Naive thymus-derived CD4-positive, alpha-beta T cell (primary cell): ENCODE results near the gene PDGFRB. TPM values are rescaled to one million over a fixed set of nuclear protein-coding genes. Genes with fewer than 3 reads are reported as not detected.
A peak's percentile ranks its signal among the peaks of the same experiment; 100 is the strongest.

ENCODE experiments used
- ATAC-seq: fragments of 150-1000 bp; cut with Tn5 transposase; 2 replicates; pipeline ENCODE4 v1.10.0; 2021; ENCODE audit warnings: mild to moderate bottlenecking, moderate library complexity
- CTCF ChIA-PET: fragments of 350-600 bp; sonication (Branson Sonifier 250); formaldehyde crosslinking; loops from one replicate; lab custom pipeline; 2021; ENCODE audit warnings: antibody characterized with exemption; lab: Charles Lee
- POLR2A ChIA-PET: fragments of 350-600 bp; sonication (Branson Sonifier 250); formaldehyde crosslinking; loops from one replicate; lab custom pipeline; 2021; ENCODE audit warnings: antibody characterized with exemption, inconsistent platforms; lab: Charles Lee
- DNase-seq, 9 donors: peaks; one replicate each; pipeline versions ENCODE4 v3.0.0 to v3.0.0-alpha.2; 2020 to 2022; ENCODE audit warnings: mixed read lengths in 1 of 9
- H3K27ac ChIP-seq: one replicate; pipeline ENCODE4 v1.7.0; 2013; ENCODE audit warnings: mild to moderate bottlenecking, low read depth, low read length, moderate library complexity
- H3K27me3 ChIP-seq, 2 donors: one replicate each; pipeline ENCODE4 v1.7.0; 2013; ENCODE audit warnings: low read length in 2 of 2, mild to moderate bottlenecking in 2 of 2, moderate library complexity in 2 of 2; ENCODE audit not compliant: control insufficient read depth in 2 of 2, insufficient read depth in 2 of 2
- H3K36me3 ChIP-seq, 3 experiments: 1 replicate in 2 of 3; 2 replicates in 1 of 3; pipeline ENCODE4 v1.7.0; 2013; ENCODE audit warnings: low read length in 3 of 3, mild to moderate bottlenecking in 3 of 3, moderate library complexity in 1 of 3; ENCODE audit not compliant: insufficient read depth in 3 of 3, control insufficient read depth in 2 of 3
- H3K4me1 ChIP-seq, 2 donors: one replicate each; pipeline ENCODE4 v1.7.0; 2013; ENCODE audit warnings: low read length in 2 of 2, mild to moderate bottlenecking in 2 of 2, moderate library complexity in 1 of 2; ENCODE audit not compliant: control insufficient read depth in 2 of 2, insufficient read depth in 2 of 2
- H3K4me3 ChIP-seq: 2 replicates; pipeline ENCODE4 v1.7.0; 2013; ENCODE audit warnings: mild to moderate bottlenecking, low read length
- H3K9me3 ChIP-seq, 3 experiments: 1 replicate in 2 of 3; 2 replicates in 1 of 3; pipeline ENCODE4 v1.7.0; 2013; ENCODE audit warnings: low read length in 3 of 3; ENCODE audit not compliant: control insufficient read depth in 2 of 3
- H3K27ac Mint-ChIP-seq, 9 donors: one replicate each; pipeline ENCODE4 v1.8.0; 2020 to 2022; ENCODE audit warnings: mixed read lengths in 9 of 9, mild to moderate bottlenecking in 8 of 9, moderate library complexity in 5 of 9, inconsistent platforms in 2 of 9
- H3K27me3 Mint-ChIP-seq, 5 donors: one replicate each; pipeline ENCODE4 v1.8.0; 2021 to 2022; ENCODE audit warnings: mixed read lengths in 5 of 5, mild to moderate bottlenecking in 1 of 5
- H3K36me3 Mint-ChIP-seq, 5 donors: one replicate each; pipeline ENCODE4 v1.8.0; 2020 to 2022; ENCODE audit warnings: mixed read lengths in 5 of 5, mild to moderate bottlenecking in 3 of 5, inconsistent platforms in 1 of 5
- H3K4me1 Mint-ChIP-seq, 7 donors: one replicate each; pipeline ENCODE4 v1.8.0; 2020 to 2022; ENCODE audit warnings: mixed read lengths in 7 of 7, mild to moderate bottlenecking in 3 of 7, inconsistent platforms in 1 of 7
- H3K4me3 Mint-ChIP-seq, 10 donors: one replicate each; pipeline ENCODE4 v1.8.0; 2020 to 2022; ENCODE audit warnings: mild to moderate bottlenecking in 10 of 10, mixed read lengths in 10 of 10, moderate library complexity in 6 of 10, inconsistent platforms in 2 of 10
- H3K9me3 Mint-ChIP-seq, 11 donors: one replicate each; pipeline ENCODE4 v1.8.0; 2020 to 2022; ENCODE audit warnings: mixed read lengths in 11 of 11, mild to moderate bottlenecking in 4 of 11, inconsistent platforms in 1 of 11, moderate library complexity in 1 of 11
- intact Hi-C, 2 donors: fragments of 100-400 bp; cut with micrococcal nuclease; formaldehyde crosslinking; loops; one replicate each; pipeline ENCODE4 v1.15.1; 2023
- polyA plus RNA-seq, 2 donors: library from polyadenylated mRNA; unstranded; fragments of 300-500 nt; fragmentation: Illumina TruSeq; gene quantifications; one replicate each; pipeline ENCODE4 v1.2.3, GENCODE V29; 2021
- total RNA-seq, 6 experiments: library from RNA in 5 of 6; stranded (reverse) in 5 of 6; gene quantifications; 1 replicate in 5 of 6; 2 replicates in 1 of 6; pipeline ENCODE4 v1.2.3 and lab custom pipeline; 2021 to 2026

Gene PDGFRB
- total and polyA plus RNA-seq, 7 experiments from 2014 or later: 0.37 to 8.5 (median 2.9) TPM; not detected in 3

GRCh38 chr5:150143350-150144245 is 12.0 kb downstream of the PDGFRB start:
- intact Hi-C loops: no loop called here
- Mint-ChIP-seq H3K4me1 (peaks cover 0 to 12% (median 4%) of the 10 kb centered on the region in 7 donors), H3K27me3 (no peaks in the 10 kb centered on the region), H3K27ac (no peak overlapping the region), H3K36me3 (peaks cover 0 to 5% (median 0%) of the 10 kb centered on the region in 5 donors), H3K4me3 (no peak overlapping the region), H3K9me3 (no peaks in the 10 kb centered on the region)
- Histone ChIP-seq H3K4me3 (no peak overlapping the region), H3K9me3 (no peaks in the 10 kb centered on the region), H3K36me3 (no peaks in the 10 kb centered on the region), H3K27me3 (no peaks in the 10 kb centered on the region), H3K4me1 (no peaks in the 10 kb centered on the region), H3K27ac (no peak overlapping the region)
- CTCF ChIA-PET: no interaction called here
- ATAC-seq (peak; percentile 8), DNase-seq (no peak)
- POLR2A ChIA-PET: no interaction called here

GRCh38 chr5:150142959-150143349 is 12.7 kb downstream of the PDGFRB start:
- H3K4me1 Mint-ChIP-seq: peaks cover 0 to 12% (median 4%) of the 10 kb centered on the region in 7 donors
- DNase-seq (no peak), ATAC-seq (peak; percentile 79)
- CTCF ChIA-PET: no interaction called here
- H3K9me3 Mint-ChIP-seq: no peaks in the 10 kb centered on the region
- no peak overlapping the region for H3K4me3 ChIP-seq
- H3K4me3 Mint-ChIP-seq: no peak overlapping the region
- intact Hi-C loops: no loop called here
- no peaks in the 10 kb centered on the region for H3K27me3 ChIP-seq
- no peaks in the 10 kb centered on the region for H3K4me1 ChIP-seq
- no peaks in the 10 kb centered on the region for H3K36me3 ChIP-seq
- peaks cover 0 to 1% (median 0%) of the 10 kb centered on the region in 5 donors for H3K36me3 Mint-ChIP-seq
- POLR2A ChIA-PET: no interaction called here
- H3K27me3 Mint-ChIP-seq: no peaks in the 10 kb centered on the region
- H3K27ac Mint-ChIP-seq: no peak overlapping the region
- H3K9me3 ChIP-seq: no peaks in the 10 kb centered on the region
- no peak overlapping the region for H3K27ac ChIP-seq

DNA sequence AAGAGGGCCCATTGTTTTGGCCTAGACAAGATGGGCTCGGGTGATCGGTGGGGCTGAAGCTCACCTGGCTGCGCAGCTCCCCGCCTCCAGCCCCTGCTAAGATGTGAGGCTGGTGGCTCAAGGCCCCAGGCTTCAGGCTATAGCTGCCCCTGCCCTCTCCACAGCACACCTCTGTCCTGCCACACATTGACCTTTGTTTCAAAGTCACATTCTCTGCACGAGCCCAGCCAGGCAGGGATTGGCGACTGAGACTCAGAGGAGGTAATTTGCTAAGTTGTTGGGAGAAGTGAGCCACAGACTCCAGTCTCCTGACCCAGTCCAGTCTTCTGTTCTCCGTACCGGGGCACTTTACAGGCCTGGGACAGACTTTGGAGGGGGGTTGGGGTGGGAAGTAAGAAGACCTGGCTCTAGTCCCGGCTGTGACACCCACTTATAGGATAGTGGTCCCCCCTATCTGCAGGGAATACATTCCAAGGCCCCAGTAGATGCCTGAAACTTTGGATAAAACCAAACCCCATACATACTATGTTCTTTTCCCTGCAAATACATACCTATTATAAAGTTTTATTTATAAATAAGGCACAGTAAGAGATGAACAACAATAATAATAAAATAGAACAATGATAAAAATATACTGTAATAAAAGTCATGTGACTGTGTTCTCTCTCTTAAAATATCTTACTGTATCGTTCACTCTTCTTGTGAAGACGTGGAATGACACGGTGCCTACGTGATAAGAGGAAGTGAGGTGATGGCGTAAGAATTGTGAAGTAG is 13.3 kb downstream of the PDGFRB start:
- POLR2A ChIA-PET: no interaction called here
- Histone ChIP-seq H3K9me3 (no peaks in the 10 kb centered on the region), H3K4me1 (no peaks in the 10 kb centered on the region), H3K36me3 (no peaks in the 10 kb centered on the region), H3K27ac (no peak overlapping the region), H3K27me3 (no peaks in the 10 kb centered on the region), H3K4me3 (no peak overlapping the region)
- no peaks in the 10 kb centered on the region for H3K27me3 Mint-ChIP-seq
- no peaks in the 10 kb centered on the region for H3K36me3 Mint-ChIP-seq
- no peak for DNase-seq
- intact Hi-C loops: no loop called here
- no peak overlapping the region for H3K4me3 Mint-ChIP-seq
- H3K9me3 Mint-ChIP-seq: no peaks in the 10 kb centered on the region
- no peak for ATAC-seq
- CTCF ChIA-PET: no interaction called here
- H3K4me1 Mint-ChIP-seq: peaks cover 0 to 12% (median 4%) of the 10 kb centered on the region in 7 donors
- no peak overlapping the region for H3K27ac Mint-ChIP-seq

GRCh38 chr5:150141544-150142184 is 14.0 kb downstream of the PDGFRB start:
- H3K27ac Mint-ChIP-seq: no peak overlapping the region
- POLR2A ChIA-PET: no interaction called here
- intact Hi-C loops: no loop called here

GRCh38 chr5:150140830-150141229 is 14.8 kb downstream of the PDGFRB start:
- intact Hi-C loops: no loop called here
- ChIA-PET CTCF (no interaction called here), POLR2A (no interaction called here)
- peaks cover 0 to 12% (median 4%) of the 10 kb centered on the region in 7 donors for H3K4me1 Mint-ChIP-seq
- H3K36me3 Mint-ChIP-seq: no peaks in the 10 kb centered on the region
- DNase-seq: no peak
- no peaks in the 10 kb centered on the region for H3K27me3 Mint-ChIP-seq
- H3K4me1 ChIP-seq: no peaks in the 10 kb centered on the region
- no peak overlapping the region for H3K27ac ChIP-seq
- no peak overlapping the region for H3K4me3 ChIP-seq
- H3K36me3 ChIP-seq: no peaks in the 10 kb centered on the region
- H3K27ac Mint-ChIP-seq: no peak overlapping the region
- no peak for ATAC-seq
- no peak overlapping the region for H3K4me3 Mint-ChIP-seq
- no peaks in the 10 kb centered on the region for H3K9me3 ChIP-seq
- no peaks in the 10 kb centered on the region for H3K27me3 ChIP-seq
- H3K9me3 Mint-ChIP-seq: no peaks in the 10 kb centered on the region

More at GRCh38 chr5:150141544-150142184, 14.0 kb downstream of the PDGFRB start:
- Histone ChIP-seq H3K27ac (no peak overlapping the region), H3K36me3 (no peaks in the 10 kb centered on the region), H3K4me1 (no peaks in the 10 kb centered on the region), H3K27me3 (no peaks in the 10 kb centered on the region), H3K9me3 (no peaks in the 10 kb centered on the region), H3K4me3 (no peak overlapping the region)
- ATAC-seq: no peak
- no peaks in the 10 kb centered on the region for H3K36me3 Mint-ChIP-seq
- H3K4me1 Mint-ChIP-seq: peaks cover 0 to 12% (median 4%) of the 10 kb centered on the region in 7 donors
- H3K4me3 Mint-ChIP-seq: no peak overlapping the region
- CTCF ChIA-PET: no interaction called here
- no peaks in the 10 kb centered on the region for H3K27me3 Mint-ChIP-seq
- no peaks in the 10 kb centered on the region for H3K9me3 Mint-ChIP-seq
- DNase-seq: no peak

DNA sequence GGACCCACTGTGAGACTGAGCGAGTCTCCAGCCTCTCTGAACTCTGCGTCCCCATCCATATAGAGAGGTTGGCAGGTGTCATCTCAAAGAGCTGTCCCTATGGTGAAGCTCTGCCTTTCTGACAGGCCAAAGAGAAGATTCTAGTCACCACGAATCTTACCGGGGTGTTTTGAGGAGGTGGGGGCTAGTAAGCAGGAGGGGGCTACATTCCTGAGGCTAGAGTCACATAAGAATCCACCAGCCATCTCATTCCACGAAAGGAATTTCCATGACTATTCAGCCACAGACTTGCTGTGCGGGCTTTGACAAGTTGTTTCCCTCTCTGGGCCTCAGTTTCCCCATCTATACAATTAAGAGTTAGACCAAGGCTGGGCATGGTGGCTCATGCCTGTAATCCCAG is 16.3 kb downstream of the PDGFRB start:
- DNase-seq: no peak
- H3K9me3 Mint-ChIP-seq: no peaks in the 10 kb centered on the region
- H3K36me3 Mint-ChIP-seq: no peaks in the 10 kb centered on the region
- Histone ChIP-seq H3K36me3 (no peaks in the 10 kb centered on the region), H3K4me3 (no peak overlapping the region), H3K27me3 (no peaks in the 10 kb centered on the region), H3K27ac (no peak overlapping the region), H3K4me1 (no peaks in the 10 kb centered on the region), H3K9me3 (no peaks in the 10 kb centered on the region)
- no peaks in the 10 kb centered on the region for H3K27me3 Mint-ChIP-seq
- CTCF ChIA-PET: no interaction called here
- peaks cover 0 to 11% (median 0%) of the 10 kb centered on the region in 7 donors for H3K4me1 Mint-ChIP-seq
- ATAC-seq: no peak
- POLR2A ChIA-PET: no interaction called here
- peak overlapping the region in 1 of 9 donors; percentile 51 for H3K27ac Mint-ChIP-seq
- no peak overlapping the region for H3K4me3 Mint-ChIP-seq
- intact Hi-C loops: no loop called here
